ENCODE results near the gene FAM168A.

FAM168A gene

DNA sequence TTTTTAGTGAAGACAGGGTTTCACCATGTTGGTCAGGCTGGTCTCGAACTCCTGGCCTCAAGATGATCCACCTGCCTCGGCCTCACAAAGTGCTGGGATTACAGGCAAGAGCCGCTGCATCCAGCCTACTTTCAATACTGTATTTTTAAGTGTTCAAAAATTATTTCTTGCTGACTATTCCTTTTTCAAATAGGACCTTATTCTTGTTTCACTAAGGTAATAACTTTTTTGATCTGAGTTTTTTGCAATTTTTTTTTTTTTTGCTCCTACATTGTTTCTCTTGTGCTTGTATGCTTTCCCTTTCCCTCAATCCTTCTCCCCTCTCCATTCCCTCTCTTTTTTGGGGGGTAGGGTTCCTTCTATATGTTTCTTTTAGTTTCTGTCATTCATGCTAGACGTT is 73.1 kb downstream of the FAM168A start:
- no peak for DNase-seq (ENCODE audit: low read depth in 2 of 2)
- TF ChIP-seq, protein P1, sequence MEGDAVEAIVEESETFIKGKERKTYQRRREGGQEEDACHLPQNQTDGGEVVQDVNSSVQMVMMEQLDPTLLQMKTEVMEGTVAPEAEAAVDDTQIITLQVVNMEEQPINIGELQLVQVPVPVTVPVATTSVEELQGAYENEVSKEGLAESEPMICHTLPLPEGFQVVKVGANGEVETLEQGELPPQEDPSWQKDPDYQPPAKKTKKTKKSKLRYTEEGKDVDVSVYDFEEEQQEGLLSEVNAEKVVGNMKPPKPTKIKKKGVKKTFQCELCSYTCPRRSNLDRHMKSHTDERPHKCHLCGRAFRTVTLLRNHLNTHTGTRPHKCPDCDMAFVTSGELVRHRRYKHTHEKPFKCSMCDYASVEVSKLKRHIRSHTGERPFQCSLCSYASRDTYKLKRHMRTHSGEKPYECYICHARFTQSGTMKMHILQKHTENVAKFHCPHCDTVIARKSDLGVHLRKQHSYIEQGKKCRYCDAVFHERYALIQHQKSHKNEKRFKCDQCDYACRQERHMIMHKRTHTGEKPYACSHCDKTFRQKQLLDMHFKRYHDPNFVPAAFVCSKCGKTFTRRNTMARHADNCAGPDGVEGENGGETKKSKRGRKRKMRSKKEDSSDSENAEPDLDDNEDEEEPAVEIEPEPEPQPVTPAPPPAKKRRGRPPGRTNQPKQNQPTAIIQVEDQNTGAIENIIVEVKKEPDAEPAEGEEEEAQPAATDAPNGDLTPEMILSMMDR (IDR thresholded peaks at IDR 0.05; ENCODE audit: low read depth, low read length) = no peak
- no peak overlapping the region for H3K4me3 ChIP-seq (replicated peaks in 1 of 2; ENCODE audit: low read depth in 2 of 2, low read length in 2 of 2)

DNA sequence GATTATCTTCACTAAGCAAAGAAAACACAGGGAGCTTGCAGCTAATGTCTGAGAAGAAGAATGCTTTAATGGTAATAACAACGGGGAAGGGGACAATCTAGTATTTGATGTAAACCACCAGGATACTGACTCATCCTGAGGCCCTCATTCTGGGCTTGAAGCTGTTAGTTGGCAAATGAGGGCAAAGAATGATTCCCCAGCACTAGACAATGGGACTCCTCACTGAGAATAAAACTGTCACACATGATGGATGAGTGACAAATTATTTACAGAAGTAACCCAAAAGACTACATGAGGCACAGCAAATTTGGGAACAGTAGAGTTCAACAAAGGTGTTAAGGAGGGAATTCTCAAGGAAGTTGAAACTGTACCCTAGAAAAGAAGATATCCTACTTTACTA is 76.3 kb downstream of the FAM168A start:
- TF ChIP-seq, protein P1 (IDR thresholded peaks at IDR 0.05; ENCODE audit: low read depth, low read length) = no peak
- DNase-seq (ENCODE audit: low read depth in 2 of 2) = peak in 1 of 2 donors; percentile 24
- H3K4me3 ChIP-seq (replicated peaks in 1 of 2; ENCODE audit: low read depth in 2 of 2, low read length in 2 of 2) = no peak overlapping the region

DNA sequence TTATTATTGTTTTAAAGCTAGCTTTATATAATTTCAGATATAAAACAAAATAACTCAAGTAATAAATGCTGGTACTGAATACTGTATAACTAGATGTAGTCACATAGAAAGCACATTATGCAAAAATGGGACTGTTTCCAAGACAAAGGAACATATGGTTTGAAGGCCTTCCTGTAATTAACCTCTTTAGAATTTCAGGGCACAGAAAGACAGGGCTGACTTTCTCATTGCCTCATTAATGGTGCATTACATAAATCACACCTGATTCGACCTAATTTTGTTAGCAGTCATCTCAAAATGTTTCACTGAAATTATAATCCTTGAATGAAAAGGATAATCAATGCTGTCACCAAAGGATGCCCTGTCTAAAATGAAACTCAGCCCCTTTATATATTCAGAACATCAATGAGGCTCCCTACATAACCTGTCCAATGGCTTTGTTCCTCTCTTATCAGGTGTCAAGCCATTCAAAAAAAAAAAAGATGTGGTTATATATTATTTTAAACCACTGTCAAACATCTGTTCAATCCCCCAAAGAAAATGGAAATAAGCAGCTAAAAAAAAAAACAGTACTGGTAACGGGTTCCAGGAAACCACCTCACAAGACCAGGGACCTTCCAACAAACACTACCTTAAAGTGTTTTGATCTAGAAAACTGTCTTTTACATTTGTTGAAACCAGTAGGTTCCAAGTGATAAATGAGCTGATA is 77.4 kb downstream of the FAM168A start:
- DNase-seq (ENCODE audit: low read depth in 2 of 2) = no peak
- H3K4me3 ChIP-seq (replicated peaks in 1 of 2; ENCODE audit: low read depth in 2 of 2, low read length in 2 of 2) = no peak overlapping the region
- TF ChIP-seq, protein P1 (IDR thresholded peaks at IDR 0.05; ENCODE audit: low read depth, low read length) = no peak

DNA sequence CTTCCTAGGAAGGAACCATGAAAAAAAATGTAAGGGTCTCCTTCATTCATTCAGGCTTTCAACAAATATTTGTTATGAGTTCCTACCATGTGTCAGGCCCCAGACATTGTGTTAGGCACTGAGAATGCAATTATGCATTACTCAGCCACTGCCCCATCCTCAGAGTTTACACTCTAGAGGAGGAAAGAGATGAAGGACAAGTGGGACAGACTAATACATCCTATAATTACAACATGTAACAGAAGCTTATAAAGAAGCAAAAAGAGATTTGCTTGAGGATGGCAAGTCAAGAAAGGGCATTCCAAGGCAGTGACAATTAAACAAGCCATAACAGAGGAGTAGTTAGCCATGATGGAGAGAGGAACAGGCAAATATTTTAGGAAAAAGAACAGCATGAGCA is 78.6 kb downstream of the FAM168A start:
- TF ChIP-seq, protein P1 (IDR thresholded peaks at IDR 0.05; ENCODE audit: low read depth, low read length) = no peak
- no peak overlapping the region for H3K4me3 ChIP-seq (replicated peaks in 1 of 2; ENCODE audit: low read depth in 2 of 2, low read length in 2 of 2)
- DNase-seq (ENCODE audit: low read depth in 2 of 2) = no peak

DNA sequence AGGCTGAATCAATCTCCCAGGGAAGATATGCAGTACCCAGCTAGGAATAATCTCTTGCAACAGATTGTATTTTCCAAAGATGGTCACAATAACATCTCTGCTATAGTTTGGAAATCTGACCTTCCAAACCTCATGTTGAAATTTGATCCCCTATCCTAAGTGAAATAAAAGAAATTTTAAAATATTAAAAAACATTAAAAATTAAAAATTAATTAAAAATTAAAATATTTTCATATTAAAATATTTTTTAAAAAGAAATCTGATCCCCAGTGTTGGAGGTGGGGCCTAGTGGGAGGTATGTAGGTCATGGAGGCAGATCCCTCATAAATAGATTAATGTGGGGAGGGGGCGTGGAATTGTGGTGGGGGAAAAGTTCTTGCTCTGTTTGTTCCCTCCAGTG is 79.7 kb downstream of the FAM168A start:
- no peak overlapping the region for H3K4me3 ChIP-seq (replicated peaks in 1 of 2; ENCODE audit: low read depth in 2 of 2, low read length in 2 of 2)
- DNase-seq (ENCODE audit: low read depth in 2 of 2) = no peak
- TF ChIP-seq, protein P1 (IDR thresholded peaks at IDR 0.05; ENCODE audit: low read depth, low read length) = no peak

DNA sequence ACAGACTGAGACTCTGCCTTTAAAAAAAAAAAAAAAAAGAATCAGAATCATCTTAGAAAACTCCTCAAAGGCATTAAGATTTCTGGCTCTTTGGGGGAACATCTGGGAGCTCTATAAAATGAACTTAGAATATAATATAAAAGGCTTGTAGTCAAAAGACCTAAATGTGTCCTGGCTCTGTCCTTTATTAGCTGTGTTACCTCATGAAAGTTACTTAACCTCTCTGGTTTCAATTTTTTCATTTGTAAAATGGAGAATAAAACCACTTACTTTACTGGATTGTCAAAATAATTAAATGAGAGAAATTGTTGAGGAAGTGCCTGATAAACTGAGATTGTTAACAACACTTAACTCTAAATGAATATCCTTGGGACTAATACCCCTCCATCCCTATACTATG is 81.8 kb downstream of the FAM168A start:
- TF ChIP-seq, protein P1 (IDR thresholded peaks at IDR 0.05; ENCODE audit: low read depth, low read length) = no peak
- no peak for DNase-seq (ENCODE audit: low read depth in 2 of 2)
- no peak overlapping the region for H3K4me3 ChIP-seq (replicated peaks in 1 of 2; ENCODE audit: low read depth in 2 of 2, low read length in 2 of 2)

DNA sequence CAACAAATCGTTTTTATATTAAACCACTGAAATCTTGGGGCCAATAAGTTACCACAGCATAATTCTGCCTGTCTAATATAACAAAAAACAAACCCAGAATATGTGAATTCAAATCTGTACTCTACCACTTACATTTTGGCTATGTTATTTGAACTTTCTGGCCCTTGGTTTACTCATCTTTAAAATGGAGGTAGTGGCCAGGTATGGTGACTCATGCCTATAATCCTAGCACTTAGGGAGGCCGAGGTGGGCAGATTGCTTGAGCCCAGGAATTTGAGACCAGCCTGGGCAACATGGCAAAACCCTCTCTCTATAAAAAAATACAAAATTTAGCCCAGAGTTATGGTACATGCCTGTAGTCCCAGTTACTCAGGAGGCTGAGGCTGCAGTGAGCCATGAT is 84.2 kb downstream of the FAM168A start:
- TF ChIP-seq, protein P1 (IDR thresholded peaks at IDR 0.05; ENCODE audit: low read depth, low read length) = no peak
- no peak for DNase-seq (ENCODE audit: low read depth in 2 of 2)
- H3K4me3 ChIP-seq (replicated peaks in 1 of 2; ENCODE audit: low read depth in 2 of 2, low read length in 2 of 2) = no peak overlapping the region
